Activated T-helper 2 cell treated with anti-CD3 and anti-CD28 coated beads, Interferon-gamma antibody, Interleukin-2, Interleukin-4, amounts not matched to agents 10 μg/mL and 5 μg/mL and 100 μg/mL, durations not matched to agents 14 hours and 24 hours and 36 hours (primary cell): Measurements from ENCODE around the gene KCNH2. TPM values are rescaled to one million over a fixed set of nuclear protein-coding genes. Genes with fewer than 3 reads are reported as not detected.
A peak's percentile ranks its signal among the peaks of the same experiment; 100 is the strongest.

Experiments used
- DNase-seq: peaks from one replicate; pipeline ENCODE4 v3.0.0; 2021; ENCODE audit warnings: low spot score
- H3K27ac Mint-ChIP-seq: one replicate; pipeline ENCODE4 v1.8.0; 2021; ENCODE audit warnings: mixed read lengths
- H3K27me3 Mint-ChIP-seq: one replicate; pipeline ENCODE4 v1.8.0; 2021; ENCODE audit warnings: low read depth, mixed read lengths
- H3K36me3 Mint-ChIP-seq: one replicate; pipeline ENCODE4 v1.8.0; 2021; ENCODE audit warnings: low read depth, mixed read lengths
- H3K4me1 Mint-ChIP-seq: one replicate; pipeline ENCODE4 v1.8.0; 2021; ENCODE audit warnings: low read depth, mixed read lengths
- H3K4me3 Mint-ChIP-seq: one replicate; pipeline ENCODE4 v1.8.0; 2021; ENCODE audit warnings: low read depth, mild to moderate bottlenecking, moderate library complexity, mixed read lengths
- H3K9me3 Mint-ChIP-seq: one replicate; pipeline ENCODE4 v1.8.0; 2021; ENCODE audit warnings: mixed read lengths
- intact Hi-C: fragments of 100-400 bp; cut with micrococcal nuclease; formaldehyde crosslinking; loops from one replicate; pipeline ENCODE4 v1.15.1; 2023
- total RNA-seq: library from RNA; stranded (reverse); gene quantifications from 2 replicates; pipeline ENCODE4 v1.2.3, GENCODE V29; 2022

Gene KCNH2
- total RNA-seq, 1 donor from 2014 or later, result 0.41 TPM

DNA sequence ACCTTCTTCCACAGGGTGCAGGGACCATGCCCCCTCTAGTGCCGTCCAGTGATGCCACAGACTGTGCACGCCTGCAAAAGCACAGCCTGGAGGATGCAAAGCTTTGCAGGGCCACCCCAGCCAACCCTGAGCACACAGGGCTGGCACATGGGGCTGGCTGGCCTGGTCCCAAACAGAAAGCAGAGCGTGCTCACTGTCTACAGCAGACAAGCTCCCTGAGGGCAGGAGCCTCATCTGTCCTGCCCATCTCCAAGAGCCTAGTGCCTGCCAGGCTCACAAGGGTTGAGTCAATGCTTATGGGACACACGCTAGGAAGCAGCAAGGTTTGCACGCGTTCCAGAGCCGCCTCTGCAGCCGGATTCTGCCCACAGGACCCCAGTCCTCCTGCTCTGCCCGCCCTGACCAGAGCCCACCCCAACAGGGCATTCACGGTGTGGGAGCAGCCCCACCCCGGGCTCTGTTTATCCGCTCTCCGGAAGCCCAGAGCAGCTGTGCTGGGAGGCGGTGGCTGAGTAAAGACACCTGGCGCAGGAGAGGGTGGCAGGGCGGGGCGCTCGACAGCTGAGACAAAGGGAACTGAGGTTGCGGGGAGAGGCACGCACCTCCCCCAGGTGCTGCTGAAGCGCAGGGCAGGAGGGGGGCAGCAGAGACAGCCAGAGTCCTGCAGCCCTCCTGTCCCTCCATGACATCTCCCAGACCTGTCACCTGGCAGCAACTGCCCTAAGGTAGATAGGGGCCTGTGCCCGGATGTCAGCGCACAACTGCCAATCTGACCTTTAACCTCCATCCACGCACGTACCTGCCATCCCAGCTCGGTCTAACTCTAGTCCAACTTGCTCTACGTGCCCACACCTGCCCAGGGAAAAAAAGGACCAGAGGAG is 4.3 kb downstream of the KCNH2 start:
- Mint-ChIP-seq H3K27me3 (peaks cover 31% of the 10 kb centered on the region), H3K36me3 (no peaks in the 10 kb centered on the region), H3K27ac (no peak overlapping the region), H3K4me3 (peak overlapping the region; percentile 68), H3K9me3 (no peaks in the 10 kb centered on the region), H3K4me1 (peaks cover 19% of the 10 kb centered on the region)
- intact Hi-C loops, result no loop called here
- no peak for DNase-seq

GRCh38 chr7:150972741-150973140 is 5.4 kb downstream of the KCNH2 start:
- H3K4me3 Mint-ChIP-seq, result no peak overlapping the region
- H3K36me3 Mint-ChIP-seq, result no peaks in the 10 kb centered on the region
- intact Hi-C loops, result no loop called here
- peaks cover 31% of the 10 kb centered on the region for H3K27me3 Mint-ChIP-seq
- peaks cover 15% of the 10 kb centered on the region for H3K4me1 Mint-ChIP-seq
- no peak for DNase-seq
- H3K27ac Mint-ChIP-seq, result no peak overlapping the region
- H3K9me3 Mint-ChIP-seq, result no peaks in the 10 kb centered on the region

- Mint-ChIP-seq H3K27ac (no peak overlapping the region), H3K36me3 (no peaks in the 10 kb centered on the region), H3K4me1 (peaks cover 10% of the 10 kb centered on the region), H3K4me3 (no peak overlapping the region), H3K9me3 (no peaks in the 10 kb centered on the region), H3K27me3 (peaks cover 31% of the 10 kb centered on the region)
- intact Hi-C loops, result no loop called here
- DNase-seq, result no peak
Observed at GRCh38 chr7:150972023-150972468, 6.1 kb downstream of the KCNH2 start.

DNA sequence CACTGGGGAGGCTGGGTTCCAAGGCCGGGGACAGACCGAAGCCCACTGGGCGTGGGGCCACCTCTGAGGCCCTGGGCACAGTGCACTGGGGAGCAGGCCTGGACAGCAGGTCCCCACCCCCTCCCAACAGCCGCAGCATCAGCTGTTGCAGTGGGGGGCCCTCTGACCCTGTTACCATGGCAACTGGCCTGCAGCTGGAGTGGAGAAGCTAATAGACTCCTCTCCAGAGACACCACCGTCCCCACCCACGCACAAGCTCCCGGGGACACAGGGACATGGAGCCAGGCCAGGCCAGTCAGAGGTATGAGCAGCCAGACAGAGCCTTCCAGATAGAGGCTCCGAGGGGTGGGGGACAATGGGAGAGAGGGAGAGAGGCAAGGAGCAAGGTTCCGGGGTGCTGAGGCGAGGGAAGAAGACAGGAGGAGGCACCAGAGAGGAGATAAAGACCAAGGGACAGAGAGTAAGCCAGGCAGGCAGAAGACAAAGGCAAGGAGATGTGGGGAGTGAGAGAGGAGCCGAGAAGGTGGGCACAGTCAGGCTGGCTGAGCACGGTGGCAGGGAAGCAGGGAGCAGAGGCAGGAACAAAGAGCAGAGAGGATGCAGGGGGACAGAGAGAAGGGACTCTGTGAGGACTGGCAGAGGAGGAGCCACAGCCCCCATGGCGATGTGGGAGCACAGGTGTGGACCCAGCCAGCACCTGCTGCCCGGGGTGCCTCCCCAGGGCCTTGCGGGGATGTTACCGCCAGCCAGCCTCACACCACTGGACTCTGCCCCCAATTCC is 6.7 kb downstream of the KCNH2 start:
- Mint-ChIP-seq H3K27ac (no peak overlapping the region), H3K9me3 (no peaks in the 10 kb centered on the region), H3K36me3 (no peaks in the 10 kb centered on the region), H3K4me3 (no peak overlapping the region), H3K4me1 (peaks cover 8% of the 10 kb centered on the region), H3K27me3 (peaks cover 28% of the 10 kb centered on the region)
- no peak for DNase-seq
- intact Hi-C loops, result no loop called here

GRCh38 chr7:150970424-150970823 is 7.7 kb downstream of the KCNH2 start:
- Mint-ChIP-seq H3K4me3 (no peak overlapping the region), H3K36me3 (no peaks in the 10 kb centered on the region), H3K27me3 (peaks cover 24% of the 10 kb centered on the region), H3K4me1 (peaks cover 6% of the 10 kb centered on the region), H3K9me3 (no peaks in the 10 kb centered on the region), H3K27ac (no peak overlapping the region)
- no peak for DNase-seq
- intact Hi-C loops, result no loop called here

DNA sequence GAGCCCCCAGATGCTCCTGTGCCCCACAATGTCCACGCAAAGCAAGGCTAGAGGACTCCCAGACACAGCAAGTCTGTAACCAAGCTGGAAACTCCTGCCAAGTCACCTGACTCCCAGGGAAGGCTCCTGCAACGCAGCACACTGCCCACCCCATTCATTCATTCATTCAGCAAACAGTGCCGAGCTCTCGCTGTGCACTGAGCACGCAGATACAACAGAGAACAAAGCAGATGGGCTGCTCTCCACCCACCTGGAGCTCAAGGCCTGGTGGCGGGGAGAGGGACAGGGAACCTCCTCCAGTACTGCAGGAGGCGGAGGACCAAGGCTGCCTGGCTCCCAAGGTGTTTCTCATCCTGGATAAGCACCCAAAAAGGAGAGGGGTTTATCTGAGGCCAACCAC is 8.6 kb downstream of the KCNH2 start:
- Mint-ChIP-seq H3K36me3 (no peaks in the 10 kb centered on the region), H3K4me3 (no peak overlapping the region)
- intact Hi-C loops, result no loop called here

GRCh38 chr7:150968734-150969372 is 9.3 kb downstream of the KCNH2 start:
- H3K27ac Mint-ChIP-seq, result no peak overlapping the region
- intact Hi-C loops, result no loop called here
- no peaks in the 10 kb centered on the region for H3K36me3 Mint-ChIP-seq
- no peak for DNase-seq
- H3K4me1 Mint-ChIP-seq, result no peaks in the 10 kb centered on the region
- peaks cover 19% of the 10 kb centered on the region for H3K27me3 Mint-ChIP-seq
- H3K4me3 Mint-ChIP-seq, result no peak overlapping the region
- H3K9me3 Mint-ChIP-seq, result no peaks in the 10 kb centered on the region

More for the DNA sequence above, 8.6 kb downstream of the KCNH2 start:
- peaks cover 3% of the 10 kb centered on the region for H3K4me1 Mint-ChIP-seq
- peaks cover 19% of the 10 kb centered on the region for H3K27me3 Mint-ChIP-seq
- no peak for DNase-seq
- H3K27ac Mint-ChIP-seq, result no peak overlapping the region
- H3K9me3 Mint-ChIP-seq, result no peaks in the 10 kb centered on the region

GRCh38 chr7:150968056-150968733 is 9.9 kb downstream of the KCNH2 start:
- Mint-ChIP-seq H3K4me1 (no peaks in the 10 kb centered on the region), H3K9me3 (no peaks in the 10 kb centered on the region), H3K27ac (no peak overlapping the region), H3K27me3 (peaks cover 19% of the 10 kb centered on the region), H3K4me3 (no peak overlapping the region), H3K36me3 (no peaks in the 10 kb centered on the region)
- intact Hi-C loops, result no loop called here
- no peak for DNase-seq

DNA sequence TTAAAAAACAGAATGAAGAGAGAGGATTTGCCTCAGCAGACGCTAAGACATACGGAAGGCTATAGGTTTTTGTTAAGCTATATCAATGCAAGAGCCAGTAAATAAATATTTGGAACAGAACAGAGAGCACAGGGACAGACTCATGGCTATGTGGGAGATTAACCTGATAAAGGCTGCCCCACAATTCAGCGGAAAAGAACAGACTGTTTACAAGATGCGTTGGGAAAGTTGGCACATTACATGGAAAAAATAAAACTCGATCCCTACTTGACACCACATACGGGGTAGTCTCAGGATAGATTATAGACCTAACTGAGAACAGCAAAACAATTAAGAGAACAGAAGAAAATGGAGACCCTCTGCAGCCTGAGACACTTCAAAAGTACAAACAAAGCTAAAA is 10.8 kb downstream of the KCNH2 start:
- Mint-ChIP-seq H3K4me1 (no peaks in the 10 kb centered on the region), H3K36me3 (no peaks in the 10 kb centered on the region), H3K27ac (no peak overlapping the region), H3K4me3 (no peak overlapping the region), H3K9me3 (no peaks in the 10 kb centered on the region), H3K27me3 (peaks cover 15% of the 10 kb centered on the region)
- intact Hi-C loops, result no loop called here
- no peak for DNase-seq

GRCh38 chr7:150966002-150966401 is 12.1 kb downstream of the KCNH2 start:
- no peaks in the 10 kb centered on the region for H3K9me3 Mint-ChIP-seq
- H3K27me3 Mint-ChIP-seq, result peaks cover 19% of the 10 kb centered on the region
- H3K27ac Mint-ChIP-seq, result no peak overlapping the region
- no peaks in the 10 kb centered on the region for H3K36me3 Mint-ChIP-seq
- no peak for DNase-seq
- H3K4me3 Mint-ChIP-seq, result no peak overlapping the region
- no peaks in the 10 kb centered on the region for H3K4me1 Mint-ChIP-seq
- intact Hi-C loops, result no loop called here

GRCh38 chr7:150965273-150965830 is 12.8 kb downstream of the KCNH2 start:
- Mint-ChIP-seq H3K36me3 (no peaks in the 10 kb centered on the region), H3K9me3 (no peaks in the 10 kb centered on the region), H3K4me3 (no peak overlapping the region), H3K27me3 (peaks cover 24% of the 10 kb centered on the region), H3K4me1 (no peaks in the 10 kb centered on the region), H3K27ac (no peak overlapping the region)
- intact Hi-C loops, result no loop called here
- DNase-seq, result no peak

- no peak overlapping the region for H3K27ac Mint-ChIP-seq
- no peak overlapping the region for H3K4me3 Mint-ChIP-seq
- H3K27me3 Mint-ChIP-seq, result peaks cover 28% of the 10 kb centered on the region
- no peaks in the 10 kb centered on the region for H3K9me3 Mint-ChIP-seq
- H3K4me1 Mint-ChIP-seq, result peaks cover 2% of the 10 kb centered on the region
- no peak for DNase-seq
- no peaks in the 10 kb centered on the region for H3K36me3 Mint-ChIP-seq
- intact Hi-C loops, result no loop called here
Observed at GRCh38 chr7:150964593-150965111, 13.5 kb downstream of the KCNH2 start.
